Progenitor cell of endocrine pancreas (in vitro differentiated cells): ENCODE measurements around the gene IFT122. TPM values are rescaled to one million over a fixed set of nuclear protein-coding genes. Genes with fewer than 3 reads are reported as not detected.
A peak's percentile ranks its signal among the peaks of the same experiment; 100 is the strongest.
"Not testable (repeated sequence)": the region's sequence is repeated elsewhere in the genome, so short reads cannot be mapped to it uniquely, and the experiment has no call there.

Source experiments
- DNase-seq: peaks from one replicate; pipeline ENCODE4 v3.0.0; 2021; ENCODE audit warnings: low spot score; ENCODE audit not compliant: unreplicated experiment
- H3K27ac Mint-ChIP-seq: 2 replicates; pipeline ENCODE4 v1.8.0; 2021; ENCODE audit warnings: mild to moderate bottlenecking, moderate library complexity, mixed read lengths
- H3K27me3 Mint-ChIP-seq: 2 replicates; pipeline ENCODE4 v1.8.0; 2021; ENCODE audit warnings: mixed read lengths
- H3K36me3 Mint-ChIP-seq: 2 replicates; pipeline ENCODE4 v1.8.0; 2022; ENCODE audit warnings: mixed read lengths; ENCODE audit not compliant: insufficient read depth
- H3K4me1 Mint-ChIP-seq: 2 replicates; pipeline ENCODE4 v1.8.0; 2021; ENCODE audit warnings: low read depth, mixed read lengths
- H3K4me3 Mint-ChIP-seq: 2 replicates; pipeline ENCODE4 v1.8.0; 2021; ENCODE audit warnings: low read depth, mild to moderate bottlenecking, moderate library complexity, mixed read lengths
- H3K9me3 Mint-ChIP-seq: 2 replicates; pipeline ENCODE4 v1.8.0; 2021; ENCODE audit warnings: low read depth, mixed read lengths
- long read RNA-seq: library from polyadenylated mRNA; unstranded; transcript quantifications from one replicate; pipeline ENCODE4 v2.0.0, GENCODE V29; 2020
- total RNA-seq: library from RNA; stranded (reverse); gene quantifications from 2 replicates; pipeline ENCODE4 v1.2.1, GENCODE V29; 2021
- TF ChIP-seq, protein P1 (sequence below): fragments of 200-600 bp; sonication (generic); IDR thresholded peaks from one replicate; pipeline ENCODE4 v1.5.0; 2021; ENCODE audit warnings: antibody characterized with exemption, mild to moderate bottlenecking; ENCODE audit not compliant: unreplicated experiment

IFT122 gene, protein sequence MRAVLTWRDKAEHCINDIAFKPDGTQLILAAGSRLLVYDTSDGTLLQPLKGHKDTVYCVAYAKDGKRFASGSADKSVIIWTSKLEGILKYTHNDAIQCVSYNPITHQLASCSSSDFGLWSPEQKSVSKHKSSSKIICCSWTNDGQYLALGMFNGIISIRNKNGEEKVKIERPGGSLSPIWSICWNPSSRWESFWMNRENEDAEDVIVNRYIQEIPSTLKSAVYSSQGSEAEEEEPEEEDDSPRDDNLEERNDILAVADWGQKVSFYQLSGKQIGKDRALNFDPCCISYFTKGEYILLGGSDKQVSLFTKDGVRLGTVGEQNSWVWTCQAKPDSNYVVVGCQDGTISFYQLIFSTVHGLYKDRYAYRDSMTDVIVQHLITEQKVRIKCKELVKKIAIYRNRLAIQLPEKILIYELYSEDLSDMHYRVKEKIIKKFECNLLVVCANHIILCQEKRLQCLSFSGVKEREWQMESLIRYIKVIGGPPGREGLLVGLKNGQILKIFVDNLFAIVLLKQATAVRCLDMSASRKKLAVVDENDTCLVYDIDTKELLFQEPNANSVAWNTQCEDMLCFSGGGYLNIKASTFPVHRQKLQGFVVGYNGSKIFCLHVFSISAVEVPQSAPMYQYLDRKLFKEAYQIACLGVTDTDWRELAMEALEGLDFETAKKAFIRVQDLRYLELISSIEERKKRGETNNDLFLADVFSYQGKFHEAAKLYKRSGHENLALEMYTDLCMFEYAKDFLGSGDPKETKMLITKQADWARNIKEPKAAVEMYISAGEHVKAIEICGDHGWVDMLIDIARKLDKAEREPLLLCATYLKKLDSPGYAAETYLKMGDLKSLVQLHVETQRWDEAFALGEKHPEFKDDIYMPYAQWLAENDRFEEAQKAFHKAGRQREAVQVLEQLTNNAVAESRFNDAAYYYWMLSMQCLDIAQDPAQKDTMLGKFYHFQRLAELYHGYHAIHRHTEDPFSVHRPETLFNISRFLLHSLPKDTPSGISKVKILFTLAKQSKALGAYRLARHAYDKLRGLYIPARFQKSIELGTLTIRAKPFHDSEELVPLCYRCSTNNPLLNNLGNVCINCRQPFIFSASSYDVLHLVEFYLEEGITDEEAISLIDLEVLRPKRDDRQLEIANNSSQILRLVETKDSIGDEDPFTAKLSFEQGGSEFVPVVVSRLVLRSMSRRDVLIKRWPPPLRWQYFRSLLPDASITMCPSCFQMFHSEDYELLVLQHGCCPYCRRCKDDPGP
- 69.6 and 75.6 TPM in 2 replicates for total RNA-seq
- long read RNA-seq, transcript IFT122-204 (27 exons, 3,569 nt), result minor isoform, 6 of 328 reads
- long read RNA-seq, transcript IFT122-202 (29 exons, 3,841 nt), result major isoform, 87 of 328 reads
- long read RNA-seq, partial matches to known transcripts, result 22 of 328 reads
- long read RNA-seq, other reads (novel, unspliced or antisense), result 211 of 328 reads

DNA sequence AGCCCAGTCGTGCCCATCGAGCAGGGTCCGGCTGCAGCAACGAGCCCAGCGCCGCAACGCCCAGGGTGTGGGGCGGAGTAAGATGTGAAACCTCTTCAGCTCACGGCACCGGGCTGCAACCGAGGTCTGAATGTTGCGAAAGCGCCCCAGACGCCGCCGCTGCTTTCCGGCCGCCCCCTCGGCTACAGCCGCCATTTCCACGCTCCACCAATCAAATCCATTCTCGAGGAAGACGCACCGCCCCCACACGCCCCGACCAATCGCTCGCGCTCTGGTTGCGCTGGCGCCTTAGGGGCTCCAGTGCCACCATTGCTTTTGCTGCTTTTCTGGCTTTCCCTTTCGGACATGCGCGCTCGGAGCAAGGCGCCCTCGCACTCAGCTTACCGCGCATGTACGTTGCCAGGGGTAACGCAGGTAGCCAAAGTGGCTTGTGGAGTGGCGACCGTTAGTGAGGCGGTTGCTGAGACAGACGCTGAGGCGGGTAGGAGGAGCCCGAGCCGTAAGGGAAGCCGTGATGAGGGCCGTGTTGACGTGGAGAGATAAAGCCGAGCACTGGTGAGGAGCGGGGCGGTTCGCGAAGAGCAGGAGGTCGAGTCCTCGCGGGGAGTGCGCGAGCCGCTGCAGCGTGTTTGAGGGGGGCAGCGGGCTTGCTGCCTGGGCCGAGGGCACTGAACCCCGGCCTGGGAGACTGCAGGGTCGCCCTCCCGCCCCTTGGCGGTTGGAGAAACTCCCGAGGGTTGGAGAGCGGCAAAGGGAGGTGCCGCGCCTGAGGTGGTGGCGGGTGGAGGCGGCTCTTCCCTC is at the start of gene IFT122, which contains the start of gene MBD4:
TSS of gene IFT122 (plus strand) at position 408 of the 801 bp plus-strand sequence. CDS start at position 515, 107 bp downstream.
TSS of gene MBD4 (minus strand) at position 132 of the 801 bp plus-strand sequence. CDS start at position 17, 115 bp downstream.
- peak within 1 kb of the TSS; percentile 90 for H3K4me3 Mint-ChIP-seq
- H3K27me3 Mint-ChIP-seq, result no peaks in the 10 kb centered on the region
- H3K27ac Mint-ChIP-seq, result peak within 1 kb of the TSS; percentile 97
- peak; percentile 94 for DNase-seq
- H3K4me1 Mint-ChIP-seq, result peaks cover 43% of the 10 kb centered on the region
- no peaks in the 10 kb centered on the region for H3K9me3 Mint-ChIP-seq
- TF ChIP-seq, protein P1, sequence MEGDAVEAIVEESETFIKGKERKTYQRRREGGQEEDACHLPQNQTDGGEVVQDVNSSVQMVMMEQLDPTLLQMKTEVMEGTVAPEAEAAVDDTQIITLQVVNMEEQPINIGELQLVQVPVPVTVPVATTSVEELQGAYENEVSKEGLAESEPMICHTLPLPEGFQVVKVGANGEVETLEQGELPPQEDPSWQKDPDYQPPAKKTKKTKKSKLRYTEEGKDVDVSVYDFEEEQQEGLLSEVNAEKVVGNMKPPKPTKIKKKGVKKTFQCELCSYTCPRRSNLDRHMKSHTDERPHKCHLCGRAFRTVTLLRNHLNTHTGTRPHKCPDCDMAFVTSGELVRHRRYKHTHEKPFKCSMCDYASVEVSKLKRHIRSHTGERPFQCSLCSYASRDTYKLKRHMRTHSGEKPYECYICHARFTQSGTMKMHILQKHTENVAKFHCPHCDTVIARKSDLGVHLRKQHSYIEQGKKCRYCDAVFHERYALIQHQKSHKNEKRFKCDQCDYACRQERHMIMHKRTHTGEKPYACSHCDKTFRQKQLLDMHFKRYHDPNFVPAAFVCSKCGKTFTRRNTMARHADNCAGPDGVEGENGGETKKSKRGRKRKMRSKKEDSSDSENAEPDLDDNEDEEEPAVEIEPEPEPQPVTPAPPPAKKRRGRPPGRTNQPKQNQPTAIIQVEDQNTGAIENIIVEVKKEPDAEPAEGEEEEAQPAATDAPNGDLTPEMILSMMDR, result no peak
- H3K36me3 Mint-ChIP-seq, result peaks cover 11% of the 10 kb centered on the region

DNA sequence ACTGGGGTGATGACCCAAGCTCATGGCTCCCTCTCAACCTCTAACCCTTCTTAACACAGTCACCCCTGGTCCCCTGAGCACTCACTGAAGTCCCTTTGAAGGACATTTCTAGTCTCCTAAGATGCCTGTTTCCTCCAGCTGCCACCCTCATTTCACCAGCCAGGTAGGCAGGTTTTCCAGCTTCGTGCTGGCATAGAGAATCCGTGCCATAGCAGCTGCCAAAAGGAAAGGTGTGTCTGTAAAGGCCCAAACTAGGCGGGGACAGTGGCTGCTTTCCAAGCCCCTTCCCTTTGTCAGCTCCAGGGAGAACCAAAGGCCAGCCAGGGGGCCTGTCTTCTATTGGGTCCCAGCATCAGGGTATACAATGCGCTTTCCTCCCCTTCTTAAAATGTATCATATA is 48.4 kb upstream of the IFT122 start:
- H3K27me3 Mint-ChIP-seq, H3K4me1 Mint-ChIP-seq, H3K9me3 Mint-ChIP-seq, DNase-seq, H3K4me3 Mint-ChIP-seq, H3K27ac Mint-ChIP-seq: not testable (repeated sequence)
- peaks cover 20% of the 10 kb centered on the region for H3K36me3 Mint-ChIP-seq

DNA sequence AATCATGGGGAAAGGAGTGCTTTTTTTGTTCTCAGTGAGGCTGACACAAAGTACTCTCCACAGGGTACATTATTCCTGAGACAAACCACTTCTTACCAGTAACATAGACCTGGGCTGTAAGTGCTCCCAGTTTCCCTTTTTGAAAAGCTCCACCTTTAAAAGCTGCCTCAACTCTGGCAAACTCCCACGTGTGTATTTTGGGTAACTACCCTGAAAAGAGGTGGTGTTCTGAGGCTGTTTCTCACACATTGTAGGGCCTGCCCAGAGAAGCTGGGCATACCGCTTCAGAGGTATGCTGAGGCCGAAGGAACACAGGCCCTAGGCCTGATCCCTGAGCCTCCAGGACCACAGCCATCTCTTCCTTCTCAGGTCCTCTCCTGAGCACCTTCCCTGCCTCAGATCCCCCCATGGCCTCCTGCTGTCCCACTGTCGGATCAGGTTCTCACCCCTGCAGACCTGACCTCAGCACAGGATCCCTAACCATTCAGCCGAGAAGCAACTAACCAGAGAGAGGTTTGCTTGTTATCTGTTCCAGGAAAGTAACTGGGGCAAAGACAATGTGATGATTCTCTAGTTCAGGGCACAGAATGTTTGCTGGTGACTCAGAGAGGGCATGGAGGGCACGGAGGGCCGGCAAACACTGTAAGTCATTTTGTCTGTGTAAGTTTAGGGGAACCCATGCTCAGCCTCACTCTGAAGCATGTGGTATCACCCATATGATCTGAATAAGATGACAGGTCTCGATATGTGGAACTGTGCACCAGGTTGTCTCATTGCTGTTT is 47.7 kb upstream of the IFT122 start:
- H3K4me3 Mint-ChIP-seq, result not testable (repeated sequence)

DNA sequence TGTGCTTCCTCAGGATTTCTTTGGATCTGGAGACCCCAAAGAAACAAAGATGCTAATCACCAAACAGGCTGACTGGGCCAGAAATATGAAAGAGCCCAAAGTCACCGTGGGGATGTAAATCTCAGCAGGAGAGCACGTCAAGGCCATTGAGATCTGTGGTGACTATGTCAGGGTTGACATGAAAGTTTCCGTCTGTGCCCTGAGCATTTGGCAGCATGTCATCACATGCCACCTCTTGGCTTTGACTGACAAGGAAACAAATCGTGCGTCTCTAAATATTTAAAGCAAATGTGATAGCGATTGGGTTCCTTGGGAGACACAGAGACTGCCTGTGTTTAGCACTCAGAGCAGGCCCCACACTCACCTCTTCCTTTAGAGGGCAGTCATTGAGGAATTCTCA is 46.8 kb upstream of the IFT122 start:
- no peak for DNase-seq
- H3K27ac Mint-ChIP-seq, result no peak overlapping the region
- no peaks in the 10 kb centered on the region for H3K9me3 Mint-ChIP-seq
- no peaks in the 10 kb centered on the region for H3K27me3 Mint-ChIP-seq
- TF ChIP-seq, protein P1, result no peak
- no peak overlapping the region for H3K4me3 Mint-ChIP-seq
- peaks cover 8% of the 10 kb centered on the region for H3K4me1 Mint-ChIP-seq
- peaks cover 6% of the 10 kb centered on the region for H3K36me3 Mint-ChIP-seq

More for the DNA sequence above, 47.7 kb upstream of the IFT122 start:
- not testable (repeated sequence) for H3K4me1 Mint-ChIP-seq, H3K27ac Mint-ChIP-seq, H3K27me3 Mint-ChIP-seq, H3K9me3 Mint-ChIP-seq, DNase-seq
- H3K36me3 Mint-ChIP-seq, result peaks cover 14% of the 10 kb centered on the region

DNA sequence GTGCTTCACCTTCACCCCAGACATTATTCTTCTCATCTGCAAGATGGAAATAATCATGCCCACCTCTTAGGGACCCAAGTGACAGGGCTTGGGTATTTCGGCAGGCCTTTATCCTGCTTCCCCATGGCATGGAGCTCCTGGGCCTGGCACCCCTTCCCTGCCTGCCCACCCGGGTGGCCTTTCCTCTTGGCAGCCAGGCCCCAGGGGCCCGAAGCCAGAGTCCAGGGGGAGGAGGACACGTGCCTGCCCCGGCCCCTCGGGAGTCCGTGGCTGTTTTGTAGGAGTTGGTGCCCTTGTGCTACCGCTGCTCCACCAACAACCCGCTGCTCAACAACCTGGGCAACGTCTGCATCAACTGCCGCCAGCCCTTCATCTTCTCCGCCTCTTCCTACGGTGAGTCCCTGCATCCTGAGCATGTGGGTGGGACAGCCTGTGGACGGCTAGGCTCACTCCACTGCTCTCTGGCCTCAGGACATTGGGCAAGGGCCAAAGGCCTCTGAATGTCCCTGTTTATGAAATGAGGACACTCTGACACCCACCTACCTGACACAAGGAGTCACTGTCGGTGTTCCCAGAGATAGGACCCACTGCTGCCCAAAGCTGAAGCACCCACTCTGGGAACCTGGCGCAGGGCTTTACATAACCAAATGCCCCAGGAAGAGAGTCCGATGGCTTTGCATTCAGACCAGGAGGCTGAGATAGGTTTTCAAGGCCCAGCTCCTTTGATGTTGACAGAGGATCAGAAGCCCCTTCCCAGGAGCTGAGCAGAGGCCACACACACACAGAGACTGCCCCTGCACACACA is 46.1 kb upstream of the IFT122 start:
- not testable (repeated sequence) for H3K27ac Mint-ChIP-seq, DNase-seq, H3K9me3 Mint-ChIP-seq, H3K27me3 Mint-ChIP-seq, H3K4me3 Mint-ChIP-seq, H3K36me3 Mint-ChIP-seq
- H3K4me1 Mint-ChIP-seq, result peaks cover 14% of the 10 kb centered on the region
